ENCODE data around the gene THSD4.

The THSD4 gene

GRCh38 chr15:71228403-71228802, 113.1 kb downstream of the THSD4 start:
- no peak for TF ChIP-seq Cebpa-rat (IDR thresholded peaks at IDR 0.05)
- H3K4me3 ChIP-seq: no peak overlapping the region
- H3K9ac ChIP-seq: no peak overlapping the region
- no peak overlapping the region for H3K4me2 ChIP-seq
- no peak overlapping the region for H3K27ac ChIP-seq
- H3K36me3 ChIP-seq: no peaks in the 10 kb centered on the region
- H3K27me3 ChIP-seq: no peaks in the 10 kb centered on the region
- H4K20me1 ChIP-seq: no peaks in the 10 kb centered on the region
- no peaks in the 10 kb centered on the region for H3K9me3 ChIP-seq
- H3K4me1 ChIP-seq: no peaks in the 10 kb centered on the region

GRCh38 chr15:71230303-71230702, 115.0 kb downstream of the THSD4 start:
- Histone ChIP-seq H3K36me3 (no peaks in the 10 kb centered on the region), H3K27ac (no peak overlapping the region), H3K4me1 (no peaks in the 10 kb centered on the region), H4K20me1 (no peaks in the 10 kb centered on the region), H3K4me3 (no peak overlapping the region), H3K9me3 (no peaks in the 10 kb centered on the region), H3K27me3 (no peaks in the 10 kb centered on the region), H3K4me2 (no peak overlapping the region), H3K9ac (no peak overlapping the region)
- no peak for TF ChIP-seq Cebpa-rat (IDR thresholded peaks at IDR 0.05)

DNA sequence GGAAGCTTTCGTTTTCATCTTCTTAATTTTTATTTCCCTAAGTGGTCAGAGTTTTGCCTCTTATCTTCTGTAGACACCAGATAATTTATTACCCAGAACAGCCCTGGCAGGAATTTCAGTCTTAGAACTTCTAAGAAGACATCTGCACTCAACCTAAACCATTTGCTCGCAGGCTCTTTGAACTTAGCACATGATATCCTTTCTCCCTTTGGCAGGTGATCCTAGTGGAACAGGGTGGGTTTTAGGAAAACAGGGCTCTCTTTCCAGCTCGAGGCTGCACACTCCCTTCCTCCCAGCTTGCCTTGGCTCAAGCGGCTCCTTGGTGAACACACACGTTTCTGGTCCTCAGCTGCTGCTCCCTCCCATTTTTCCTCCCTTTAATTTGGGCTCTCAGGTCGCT, 116.5 kb downstream of the THSD4 start:
- H4K20me1 ChIP-seq: no peaks in the 10 kb centered on the region
- no peak overlapping the region for H3K4me2 ChIP-seq
- H3K27me3 ChIP-seq: no peaks in the 10 kb centered on the region
- H3K9ac ChIP-seq: no peak overlapping the region
- no peak for TF ChIP-seq Cebpa-rat (IDR thresholded peaks at IDR 0.05)
- no peak overlapping the region for H3K4me3 ChIP-seq
- H3K27ac ChIP-seq: no peak overlapping the region
- no peaks in the 10 kb centered on the region for H3K4me1 ChIP-seq
- H3K36me3 ChIP-seq: no peaks in the 10 kb centered on the region
- H3K9me3 ChIP-seq: no peaks in the 10 kb centered on the region

- Histone ChIP-seq H3K36me3 (no peaks in the 10 kb centered on the region), H3K27me3 (no peaks in the 10 kb centered on the region), H3K4me3 (no peak overlapping the region), H4K20me1 (no peaks in the 10 kb centered on the region), H3K4me1 (no peaks in the 10 kb centered on the region), H3K27ac (no peak overlapping the region), H3K9me3 (no peaks in the 10 kb centered on the region), H3K9ac (no peak overlapping the region), H3K4me2 (no peak overlapping the region)
- TF ChIP-seq Cebpa-rat (IDR thresholded peaks at IDR 0.05): no peak
Measured at GRCh38 chr15:71232411-71232810, 117.1 kb downstream of the THSD4 start.

DNA sequence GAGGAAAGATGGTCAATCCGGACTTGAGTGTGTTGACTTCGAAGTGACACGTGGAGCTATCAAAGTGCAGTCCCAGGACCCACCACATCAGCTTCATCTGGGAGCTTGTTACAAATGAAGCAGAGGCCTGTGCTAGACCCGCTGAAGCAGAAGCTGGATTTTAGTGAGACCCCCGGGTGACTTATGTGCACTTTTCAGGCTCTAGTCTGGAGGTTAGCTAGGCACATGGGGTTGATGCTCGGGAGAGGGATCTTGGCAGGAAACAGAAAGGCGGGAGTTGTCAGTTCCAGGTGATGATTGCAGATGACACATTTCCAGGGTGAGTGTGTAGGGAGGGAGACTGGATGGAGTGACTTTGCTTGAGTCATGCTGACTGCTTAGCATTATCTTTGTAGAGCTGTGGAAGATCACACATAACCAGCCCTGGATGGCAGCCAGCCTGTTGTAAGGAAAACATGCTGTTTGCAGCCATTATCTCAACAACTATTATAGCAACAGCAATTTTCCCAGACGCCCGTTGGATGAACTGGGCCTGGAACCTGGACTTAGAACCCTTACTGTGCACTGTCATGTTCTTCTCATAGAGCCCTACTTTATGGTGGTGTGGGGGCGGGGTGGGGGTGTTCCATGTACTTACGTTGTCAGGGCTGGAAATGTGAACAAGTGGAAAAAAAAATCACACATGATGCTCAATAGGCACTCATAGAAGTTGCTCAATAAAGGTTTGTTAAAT, 122.4 kb downstream of the THSD4 start:
- Histone ChIP-seq H3K9me3 (no peaks in the 10 kb centered on the region), H3K36me3 (no peaks in the 10 kb centered on the region), H3K9ac (no peak overlapping the region), H3K4me1 (no peaks in the 10 kb centered on the region), H3K27me3 (no peaks in the 10 kb centered on the region), H3K4me3 (no peak overlapping the region), H3K4me2 (no peak overlapping the region), H3K27ac (no peak overlapping the region), H4K20me1 (no peaks in the 10 kb centered on the region)
- no peak for TF ChIP-seq Cebpa-rat (IDR thresholded peaks at IDR 0.05)

- Histone ChIP-seq H3K27me3 (no peaks in the 10 kb centered on the region), H3K4me1 (no peaks in the 10 kb centered on the region), H3K9ac (no peak overlapping the region), H3K9me3 (no peaks in the 10 kb centered on the region), H4K20me1 (no peaks in the 10 kb centered on the region), H3K27ac (no peak overlapping the region), H3K4me2 (no peak overlapping the region), H3K4me3 (no peak overlapping the region), H3K36me3 (no peaks in the 10 kb centered on the region)
- no peak for TF ChIP-seq Cebpa-rat (IDR thresholded peaks at IDR 0.05)
Measured at GRCh38 chr15:71238926-71239325, 123.7 kb downstream of the THSD4 start.

DNA sequence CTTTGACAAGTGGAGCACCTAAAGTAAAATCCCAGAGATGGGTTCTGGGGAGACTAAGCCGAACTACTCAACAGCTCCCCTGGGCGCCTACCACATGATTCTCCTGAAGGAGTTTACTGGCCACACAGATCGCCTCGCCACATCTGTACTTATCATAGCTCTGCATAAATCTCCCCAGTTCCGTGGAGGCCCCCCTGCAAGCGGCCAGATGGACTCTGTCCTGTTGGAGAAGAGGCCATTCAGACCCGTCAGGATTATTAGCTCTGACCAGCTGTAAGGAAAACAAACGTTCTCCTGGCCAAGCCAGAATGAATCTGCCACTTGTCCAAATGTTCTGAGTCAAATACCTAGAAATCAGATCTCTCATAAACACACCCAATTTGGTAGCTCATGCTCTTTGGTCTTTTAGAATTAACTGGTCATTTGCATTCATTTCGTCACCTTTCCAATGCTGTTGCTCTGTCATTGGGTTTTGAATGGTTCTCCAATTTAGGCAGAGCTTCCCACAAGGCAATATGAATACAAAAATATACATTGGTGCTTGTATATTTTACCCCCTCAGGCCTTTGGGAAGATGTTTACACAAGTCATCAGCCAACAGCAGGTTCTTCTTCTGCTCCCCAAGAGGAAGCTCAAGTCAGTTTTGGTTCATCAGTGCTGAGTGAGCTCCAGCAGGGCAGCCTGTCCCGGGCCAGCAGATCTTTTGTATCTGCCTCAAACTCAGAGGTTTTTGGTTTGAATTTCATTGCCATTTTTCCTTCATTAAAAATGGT, 124.5 kb downstream of the THSD4 start:
- no peak overlapping the region for H3K27ac ChIP-seq
- no peaks in the 10 kb centered on the region for H3K36me3 ChIP-seq
- H3K4me3 ChIP-seq: no peak overlapping the region
- H3K9me3 ChIP-seq: no peaks in the 10 kb centered on the region
- no peaks in the 10 kb centered on the region for H4K20me1 ChIP-seq
- no peak overlapping the region for H3K4me2 ChIP-seq
- TF ChIP-seq Cebpa-rat (IDR thresholded peaks at IDR 0.05): no peak
- no peaks in the 10 kb centered on the region for H3K4me1 ChIP-seq
- no peaks in the 10 kb centered on the region for H3K27me3 ChIP-seq
- no peak overlapping the region for H3K9ac ChIP-seq

- Histone ChIP-seq H3K4me1 (no peaks in the 10 kb centered on the region), H3K9ac (no peak overlapping the region), H3K27ac (no peak overlapping the region), H3K4me2 (no peak overlapping the region), H3K27me3 (no peaks in the 10 kb centered on the region), H3K4me3 (no peak overlapping the region), H3K36me3 (no peaks in the 10 kb centered on the region), H4K20me1 (no peaks in the 10 kb centered on the region), H3K9me3 (no peaks in the 10 kb centered on the region)
- TF ChIP-seq Cebpa-rat (IDR thresholded peaks at IDR 0.05): no peak
Measured at GRCh38 chr15:71242292-71242691, 127.0 kb downstream of the THSD4 start.

- H3K36me3 ChIP-seq: no peaks in the 10 kb centered on the region
- no peak overlapping the region for H3K4me2 ChIP-seq
- no peak overlapping the region for H3K4me3 ChIP-seq
- no peaks in the 10 kb centered on the region for H3K9me3 ChIP-seq
- no peaks in the 10 kb centered on the region for H3K4me1 ChIP-seq
- TF ChIP-seq Cebpa-rat (IDR thresholded peaks at IDR 0.05): no peak
- no peak overlapping the region for H3K27ac ChIP-seq
- H3K27me3 ChIP-seq: no peaks in the 10 kb centered on the region
- H3K9ac ChIP-seq: no peak overlapping the region
- no peaks in the 10 kb centered on the region for H4K20me1 ChIP-seq
Measured at GRCh38 chr15:71244250-71244649, 129.0 kb downstream of the THSD4 start.

DNA sequence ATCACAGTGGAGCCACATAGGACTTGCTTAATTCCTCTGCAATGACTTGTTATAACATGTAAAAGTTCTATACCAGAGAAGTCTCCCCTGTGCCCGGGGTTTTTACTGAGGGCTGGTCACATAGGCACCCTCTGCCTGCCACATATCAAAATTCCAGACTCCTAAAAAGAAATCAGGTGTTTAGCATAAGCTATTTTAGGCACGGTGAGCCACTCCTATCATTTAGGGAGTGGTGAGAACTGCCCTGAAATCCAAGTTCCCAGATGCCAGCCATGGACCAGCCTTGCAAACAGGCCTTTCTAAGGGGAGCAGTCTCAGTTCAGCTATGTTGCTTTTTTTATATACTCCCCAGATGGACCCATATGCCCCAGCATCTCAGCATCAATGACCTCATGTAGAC, 130.3 kb downstream of the THSD4 start:
- H3K9me3 ChIP-seq: no peaks in the 10 kb centered on the region
- no peaks in the 10 kb centered on the region for H3K36me3 ChIP-seq
- H3K9ac ChIP-seq: no peak overlapping the region
- no peak for TF ChIP-seq Cebpa-rat (IDR thresholded peaks at IDR 0.05)
- no peaks in the 10 kb centered on the region for H3K4me1 ChIP-seq
- no peak overlapping the region for H3K27ac ChIP-seq
- no peak overlapping the region for H3K4me3 ChIP-seq
- H3K4me2 ChIP-seq: no peak overlapping the region
- no peaks in the 10 kb centered on the region for H4K20me1 ChIP-seq
- H3K27me3 ChIP-seq: no peaks in the 10 kb centered on the region

Measured in BLaER1 (cell line).